A673 (cell line): ENCODE data around the gene RECQL. TPM values are rescaled to one million over a fixed set of nuclear protein-coding genes. Genes with fewer than 3 reads are reported as not detected.

Experiments used
- BruUV-seq: library from RNA; stranded (reverse); fragments of 400-500 nt; replicated peaks from 2 replicates; lab custom pipeline; 2021; lab: Mats Ljungman, UMichigan
- CTCF ChIA-PET: fragments of 300-600 bp; sonication (Branson Sonifier 250); formaldehyde crosslinking; loops from one replicate; lab custom pipeline; 2022; ENCODE audit warnings: antibody characterized with exemption; lab: Charles Lee
- POLR2A ChIA-PET: fragments of 300-600 bp; sonication (Branson Sonifier 250); formaldehyde crosslinking; loops from one replicate; lab custom pipeline; 2022; ENCODE audit warnings: antibody characterized with exemption; ENCODE audit not compliant: low non-redundant PET; lab: Charles Lee
- DNase-seq: peaks from one replicate; pipeline ENCODE4 v3.0.0-alpha.2; 2015; ENCODE audit warnings: low spot score
- H3K27ac ChIP-seq: fragments of 200-600 bp; sonication (generic); 2 replicates; pipeline ENCODE4 v1.5.1; 2016; ENCODE audit warnings: mixed run types, low read depth, mild to moderate bottlenecking, mixed read lengths, antibody characterized with exemption, low read length; ENCODE audit not compliant: poor library complexity, severe bottlenecking
- H3K27me3 ChIP-seq: fragments of 200-600 bp; sonication (generic); replicated peaks from 2 replicates; pipeline ENCODE4 v1.6.1; 2017; ENCODE audit warnings: mixed run types, low read depth, mild to moderate bottlenecking, mixed read lengths, antibody characterized with exemption, low read length; ENCODE audit not compliant: insufficient read depth, poor library complexity
- H3K36me3 ChIP-seq: fragments of 200-600 bp; sonication (generic); 2 replicates; pipeline ENCODE4 v1.6.1; 2016; ENCODE audit warnings: mixed run types, mild to moderate bottlenecking, mixed read lengths, antibody characterized with exemption, low read length; ENCODE audit not compliant: insufficient read depth, poor library complexity, severe bottlenecking
- H3K4me1 ChIP-seq: fragments of 200-600 bp; sonication (generic); 2 replicates; pipeline ENCODE4 v1.6.1; 2017; ENCODE audit warnings: mixed run types, mild to moderate bottlenecking, mixed read lengths, antibody characterized with exemption, low read length; ENCODE audit not compliant: insufficient read depth, poor library complexity, severe bottlenecking
- H3K4me3 ChIP-seq: fragments of 200-600 bp; sonication (generic); 2 replicates; pipeline ENCODE4 v1.5.1; 2016; ENCODE audit warnings: low read depth, mixed run types, mild to moderate bottlenecking, mixed read lengths, low read length; ENCODE audit not compliant: poor library complexity, severe bottlenecking
- H3K9me3 ChIP-seq: fragments of 200-600 bp; sonication (generic); 2 replicates; pipeline ENCODE4 v1.6.1; 2016; ENCODE audit warnings: mixed run types, low read depth, mild to moderate bottlenecking, mixed read lengths, antibody characterized with exemption, low read length; ENCODE audit not compliant: poor library complexity, severe bottlenecking
- CTCF ChIP-seq: fragments of 300-800, 200-600 bp; sonication (generic); conservative IDR thresholded peaks from 2 replicates; pipeline ENCODE4 v1.5.1; 2017; ENCODE audit warnings: low read depth, mild to moderate bottlenecking, antibody characterized with exemption, low read length, moderate library complexity, mixed read lengths
- EZH2 ChIP-seq: fragments of 200-600 bp; sonication (generic); IDR thresholded peaks from 2 replicates; pipeline ENCODE4 v1.6.1; 2017; ENCODE audit warnings: borderline replicate concordance, low read depth, mild to moderate bottlenecking, mixed read lengths, antibody characterized with exemption, low read length; ENCODE audit not compliant: poor library complexity, severe bottlenecking
- intact Hi-C: fragments of 100-400 bp; cut with micrococcal nuclease; formaldehyde crosslinking; loops from one replicate; pipeline ENCODE4 v1.10.0; 2022; ENCODE audit not compliant: unreplicated experiment
- total RNA-seq: library from RNA; stranded (reverse); gene quantifications from 2 replicates; pipeline ENCODE4 v1.2.3, GENCODE V29; 2021

Gene RECQL
- total RNA-seq, 1 experiment from 2014 or later = 38.2 TPM

DNA sequence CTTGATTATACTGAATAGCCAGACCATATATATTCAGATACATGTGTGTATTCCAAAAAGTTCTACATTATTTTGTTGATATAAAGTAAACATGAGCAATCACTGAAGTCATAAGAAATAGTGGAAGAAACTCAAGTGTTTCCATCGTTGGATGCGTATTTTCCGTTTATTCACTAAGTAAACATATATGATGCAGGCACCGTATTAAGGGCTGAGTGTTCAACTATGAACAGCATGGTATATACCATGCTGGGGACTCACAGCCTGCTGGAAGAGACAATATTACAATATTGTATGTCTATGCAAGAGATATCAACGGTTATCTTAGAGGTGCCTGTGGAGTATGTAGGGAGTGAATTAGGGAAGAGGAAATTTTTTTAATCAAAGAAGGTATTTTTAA lies 62.8 kb downstream of the RECQL start:
- Histone ChIP-seq H3K27ac (peak overlapping the region; percentile 96), H3K4me3 (peak overlapping the region; percentile 91)
- intact Hi-C loops = loop anchor here (10.0 kb wide), 1 partner anchor 54 kb away; no protein-coding TSS in a partner anchor

GRCh38 chr12:21434699-21435098 lies 66.7 kb downstream of the RECQL start:
- intact Hi-C loops = loop anchor here (10.0 kb wide), 1 partner anchor 50 kb away; no protein-coding TSS in a partner anchor
- Histone ChIP-seq H3K9me3 (no peaks in the 10 kb centered on the region), H3K36me3 (no peaks in the 10 kb centered on the region), H3K4me1 (peaks cover 9% of the 10 kb centered on the region), H3K4me3 (no peak overlapping the region), H3K27ac (no peak overlapping the region), H3K27me3 (no peaks in the 10 kb centered on the region)
- DNase-seq = no peak
- no peak for TF ChIP-seq EZH2
- TF ChIP-seq CTCF = no peak
- ChIA-PET POLR2A (no interaction called here), CTCF (no interaction called here)
- no TSS peak for BruUV-seq

More for the DNA sequence above, 62.8 kb downstream of the RECQL start:
- ChIA-PET CTCF (interaction anchor here (0.6 kb wide), 1 partner anchor 12 kb away, joined by 3 read pairs; no protein-coding TSS in a partner anchor), POLR2A (interaction anchor here (0.7 kb wide), 1 partner anchor 56 kb away, joined by 3 read pairs; no protein-coding TSS in a partner anchor)
- DNase-seq = no peak
- Histone ChIP-seq H3K4me1 (peaks cover 9% of the 10 kb centered on the region), H3K9me3 (no peaks in the 10 kb centered on the region), H3K27me3 (no peaks in the 10 kb centered on the region), H3K36me3 (no peaks in the 10 kb centered on the region)
- no TSS peak for BruUV-seq
- TF ChIP-seq CTCF (no peak), EZH2 (no peak)

- DNase-seq = no peak
- H3K27me3 ChIP-seq = peaks cover 2% of the 10 kb centered on the region
- no peak overlapping the region for H3K4me3 ChIP-seq
- no peaks in the 10 kb centered on the region for H3K9me3 ChIP-seq
- H3K27ac ChIP-seq = no peak overlapping the region
- POLR2A ChIA-PET = no interaction called here
- CTCF ChIA-PET = no interaction called here
- H3K4me1 ChIP-seq = peaks cover 1% of the 10 kb centered on the region
- TF ChIP-seq CTCF (no peak), EZH2 (no peak)
- intact Hi-C loops = loop anchor here (10.0 kb wide), 1 partner anchor 49 kb away; no protein-coding TSS in a partner anchor
- no TSS peak for BruUV-seq
- H3K36me3 ChIP-seq = no peaks in the 10 kb centered on the region
Measured at GRCh38 chr12:21433525-21433924, 67.9 kb downstream of the RECQL start.
